Fibroblast of skin of right quadriceps (primary cell): Measurements from ENCODE around the gene ROBO1.
"Not testable (repeated sequence)": the region's sequence is repeated elsewhere in the genome, so short reads cannot be mapped to it uniquely, and the experiment has no call there.

Source experiments
- DNase-seq: peaks from one replicate; pipeline ENCODE4 v3.0.0-alpha.2; 2013

ROBO1 gene

DNA sequence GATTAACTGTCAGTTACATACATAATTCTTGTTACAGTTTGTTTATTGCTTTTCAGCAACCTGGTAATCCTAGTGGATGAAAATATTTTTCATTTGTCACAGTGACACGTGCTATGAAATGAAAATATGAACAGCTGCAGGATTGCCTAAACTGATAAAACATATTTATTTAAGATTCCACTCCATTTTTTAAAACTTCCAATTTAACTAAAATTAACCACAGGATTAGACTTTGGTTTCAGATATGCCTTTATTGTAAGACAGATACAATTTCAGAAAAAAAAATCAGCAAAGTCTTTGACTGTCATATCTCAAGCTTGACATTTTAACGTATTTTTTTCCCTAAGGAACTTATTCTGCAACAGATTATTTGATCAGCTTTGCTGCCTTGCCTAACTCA is 550.7 kb downstream of the ROBO1 start:
- DNase-seq, result no peak

DNA sequence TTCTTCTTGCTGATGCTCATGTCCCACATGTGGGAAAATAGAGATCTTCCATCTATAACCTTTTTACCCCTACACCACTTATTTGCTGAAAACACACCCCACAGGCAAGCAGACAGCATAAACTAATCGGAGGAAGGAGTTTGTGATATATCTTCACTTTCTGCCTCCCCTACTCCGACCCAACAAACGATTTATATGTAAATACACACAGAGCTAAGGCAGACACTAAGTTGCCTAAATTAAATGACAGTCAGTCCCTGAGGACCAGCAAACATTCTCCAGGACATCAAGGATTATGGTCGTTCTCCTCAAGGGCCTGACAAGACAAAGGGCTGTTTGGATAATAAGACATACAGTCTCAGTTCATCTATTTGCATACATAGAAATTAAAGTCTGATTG is 552.5 kb downstream of the ROBO1 start:
- DNase-seq, result no peak

DNA sequence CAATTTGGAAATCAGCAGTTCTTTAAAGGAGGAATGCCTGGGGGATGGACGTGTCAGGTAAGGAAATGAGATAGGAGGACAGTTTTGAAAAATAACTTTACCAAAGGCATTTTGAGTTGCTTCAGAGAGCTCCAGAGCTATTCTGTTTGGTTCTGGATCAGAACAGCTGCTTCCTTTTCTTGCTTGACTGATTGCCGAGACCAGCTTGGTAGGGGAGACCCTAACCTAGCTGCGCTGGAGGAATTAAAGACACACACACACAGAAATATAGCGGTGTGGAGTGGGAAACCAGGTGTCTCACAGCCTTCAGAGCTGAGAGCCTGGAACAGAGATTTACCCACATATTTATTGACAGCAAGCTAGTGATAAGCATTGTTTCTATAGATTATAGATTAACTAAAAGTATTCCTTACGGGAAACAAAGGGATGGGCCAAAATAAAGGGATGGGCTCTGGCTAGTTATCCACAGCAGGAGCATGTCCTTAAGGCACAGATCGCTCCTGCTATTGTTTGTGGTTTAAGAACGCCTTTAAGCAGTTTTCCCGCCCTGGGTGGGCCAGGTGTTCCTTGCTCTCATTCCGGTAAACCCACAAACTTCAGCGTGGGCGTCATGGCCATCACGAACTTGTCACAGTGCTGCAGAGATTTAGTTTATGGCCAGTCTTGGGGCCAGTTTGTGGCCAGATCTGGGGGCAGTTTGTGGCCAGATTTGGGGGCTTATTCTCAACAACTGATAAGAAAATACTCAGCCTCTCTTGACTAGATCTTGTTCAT is 556.0 kb downstream of the ROBO1 start:
- no peak for DNase-seq

DNA sequence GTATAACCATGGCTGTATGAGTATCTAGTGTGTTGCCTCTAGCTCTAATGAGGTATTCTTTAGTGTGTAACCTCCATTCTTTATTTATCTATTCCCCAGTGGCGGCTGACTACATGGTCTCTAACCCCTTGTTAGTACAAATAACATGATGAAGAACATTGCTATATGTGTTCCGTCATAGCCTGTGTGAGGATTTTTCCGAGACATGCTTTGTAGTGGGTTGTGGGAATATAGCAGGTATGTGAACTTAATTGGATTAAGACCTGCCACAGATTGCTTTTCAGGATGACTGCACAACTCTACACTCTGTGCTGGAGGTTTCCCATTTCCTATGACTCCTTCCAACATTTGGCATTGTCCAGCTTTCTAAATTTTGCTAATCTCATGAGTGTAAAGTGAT is 563.4 kb downstream of the ROBO1 start:
- DNase-seq, result peak; percentile 7

DNA sequence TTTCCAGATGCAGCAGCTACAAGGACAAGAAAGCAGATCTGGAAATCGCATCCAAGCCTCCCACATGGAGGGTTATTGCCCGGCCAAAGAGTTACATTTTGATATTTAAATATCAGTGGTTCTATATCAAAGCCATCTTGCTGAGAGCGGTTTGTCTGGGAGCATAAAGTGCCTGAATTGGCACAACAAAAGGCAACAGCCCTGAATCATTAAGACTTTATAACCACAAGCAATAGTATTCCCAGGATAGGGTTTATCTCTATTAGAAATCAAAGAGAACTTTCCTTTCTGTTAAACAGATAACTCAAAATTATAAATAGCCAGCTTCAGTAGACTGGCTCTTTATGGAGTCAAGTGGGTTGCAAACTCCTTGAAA is 564.7 kb downstream of the ROBO1 start:
- no peak for DNase-seq

DNA sequence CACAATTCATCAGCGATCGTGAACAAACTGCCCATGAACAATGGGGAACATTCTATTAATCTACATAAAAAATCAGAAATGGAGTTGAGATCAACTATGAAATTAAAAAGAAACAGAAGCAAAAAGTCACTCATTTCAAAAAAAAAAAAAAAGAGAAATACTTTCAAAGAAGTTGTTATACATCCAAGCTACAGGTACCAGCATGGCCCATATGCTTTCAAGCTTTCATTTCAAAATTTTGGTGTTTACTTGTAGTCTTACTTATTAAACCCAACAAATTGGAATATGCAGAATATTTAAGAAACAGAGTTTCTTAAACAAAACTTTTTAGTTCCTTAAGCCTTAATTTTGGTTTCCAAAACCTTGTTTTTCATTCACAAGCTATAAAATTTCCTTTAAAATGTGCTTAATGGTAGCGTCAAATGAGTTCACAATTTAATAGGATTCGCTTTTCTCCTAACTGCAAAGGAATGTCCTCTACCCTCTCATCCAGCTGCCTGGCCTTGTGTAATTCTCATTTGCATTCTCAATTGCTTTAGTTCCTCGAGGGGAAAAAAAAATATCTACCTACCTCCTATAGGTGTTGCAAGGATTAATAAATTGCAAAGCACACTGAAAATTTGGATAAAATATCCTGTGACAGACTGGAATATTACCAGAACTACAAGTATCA is 565.2 kb downstream of the ROBO1 start:
- no peak for DNase-seq

DNA sequence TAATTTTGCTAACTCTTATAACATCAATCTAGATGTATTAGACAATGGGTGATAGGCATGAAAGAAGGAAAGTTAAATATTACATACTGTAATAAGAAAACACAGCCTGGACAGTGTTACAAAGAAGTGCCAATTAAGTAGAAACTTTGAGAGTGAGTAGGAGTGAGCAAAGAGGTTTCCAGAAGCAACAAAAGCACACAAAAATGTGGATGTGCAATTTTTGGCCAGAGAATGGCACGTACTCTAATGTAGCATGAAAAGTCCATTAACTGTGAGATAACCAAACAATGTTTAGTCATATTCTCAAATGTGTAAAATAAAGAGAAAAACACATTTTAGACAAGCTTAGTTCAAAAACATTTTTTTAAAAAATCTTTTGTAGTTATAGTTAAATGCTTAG is 567.3 kb downstream of the ROBO1 start:
- no peak for DNase-seq

DNA sequence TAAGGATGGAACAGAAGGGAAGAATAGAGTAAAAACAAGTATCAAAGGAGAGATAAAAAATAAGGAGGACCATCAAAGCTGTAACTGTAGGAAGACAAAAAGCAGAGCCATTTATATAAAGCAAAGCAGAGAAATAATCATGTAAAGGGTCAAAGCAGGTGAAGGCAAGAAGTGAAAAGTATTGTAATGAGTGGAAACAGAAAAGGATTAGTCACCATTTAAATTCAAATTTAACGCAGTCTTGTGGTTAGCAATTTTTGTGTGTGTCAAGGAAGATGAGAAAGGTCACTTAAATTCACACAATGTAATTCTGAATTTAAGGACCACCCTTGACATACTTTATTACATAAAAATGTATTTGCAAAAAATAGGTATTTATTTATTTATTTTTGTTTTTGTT is 567.8 kb downstream of the ROBO1 start:
- DNase-seq, result no peak

DNA sequence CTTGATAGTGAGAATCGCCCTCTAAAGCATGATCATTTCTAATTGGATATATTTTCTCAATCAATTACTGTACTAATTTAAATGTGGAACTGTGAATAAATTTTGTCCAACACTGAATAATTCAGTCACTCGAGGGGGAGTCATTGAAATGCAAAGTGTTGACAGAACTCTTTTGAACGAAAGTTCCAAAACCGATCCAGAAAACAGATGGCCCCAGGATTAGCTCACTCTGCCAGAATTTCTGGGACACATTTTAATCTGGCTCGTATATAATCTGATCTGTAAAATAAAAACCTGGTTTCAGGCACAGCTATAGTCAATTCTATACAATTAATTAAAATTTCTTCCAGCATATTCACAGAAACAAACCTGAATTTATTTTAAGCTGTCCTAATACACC is 580.4 kb downstream of the ROBO1 start:
- DNase-seq, result no peak

DNA sequence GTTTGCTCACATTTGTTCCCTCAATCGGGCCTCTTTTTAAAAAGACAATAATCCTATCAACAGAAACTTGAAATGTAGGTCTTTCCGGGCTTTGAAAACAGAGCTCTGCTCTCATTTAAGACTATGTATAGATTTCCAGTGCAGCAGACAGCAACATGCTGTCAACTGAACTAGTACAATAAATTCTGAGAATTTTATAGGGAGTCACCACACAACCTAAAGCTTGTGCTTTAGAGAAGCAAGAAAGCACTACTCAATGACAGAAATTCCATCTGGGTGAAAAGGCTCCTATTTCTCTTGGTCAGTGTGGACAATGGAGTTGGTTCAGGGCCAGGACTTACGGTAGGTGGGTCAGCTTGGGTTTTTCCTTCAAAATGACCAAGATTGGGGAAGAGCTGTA is 583.5 kb downstream of the ROBO1 start:
- DNase-seq, result no peak

DNA sequence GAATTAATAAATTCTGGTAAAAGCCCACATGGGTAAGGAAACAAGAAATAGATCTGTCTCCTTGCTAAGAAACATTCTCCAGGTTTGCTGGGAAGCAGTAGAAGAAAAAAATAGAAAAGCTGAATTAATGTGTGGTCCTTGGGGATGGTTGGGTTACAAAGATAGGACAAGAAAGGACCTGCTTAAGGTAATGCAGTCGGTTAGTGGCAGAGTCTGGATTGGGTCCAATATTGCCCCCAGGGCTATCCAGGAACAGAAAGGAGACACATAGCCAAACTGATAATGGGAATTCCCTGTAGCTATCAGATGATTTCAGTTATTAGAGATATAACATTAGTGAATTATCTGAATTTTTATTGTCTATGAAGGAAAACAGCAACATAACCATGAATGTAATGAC is 584.3 kb downstream of the ROBO1 start:
- DNase-seq, result no peak

DNA sequence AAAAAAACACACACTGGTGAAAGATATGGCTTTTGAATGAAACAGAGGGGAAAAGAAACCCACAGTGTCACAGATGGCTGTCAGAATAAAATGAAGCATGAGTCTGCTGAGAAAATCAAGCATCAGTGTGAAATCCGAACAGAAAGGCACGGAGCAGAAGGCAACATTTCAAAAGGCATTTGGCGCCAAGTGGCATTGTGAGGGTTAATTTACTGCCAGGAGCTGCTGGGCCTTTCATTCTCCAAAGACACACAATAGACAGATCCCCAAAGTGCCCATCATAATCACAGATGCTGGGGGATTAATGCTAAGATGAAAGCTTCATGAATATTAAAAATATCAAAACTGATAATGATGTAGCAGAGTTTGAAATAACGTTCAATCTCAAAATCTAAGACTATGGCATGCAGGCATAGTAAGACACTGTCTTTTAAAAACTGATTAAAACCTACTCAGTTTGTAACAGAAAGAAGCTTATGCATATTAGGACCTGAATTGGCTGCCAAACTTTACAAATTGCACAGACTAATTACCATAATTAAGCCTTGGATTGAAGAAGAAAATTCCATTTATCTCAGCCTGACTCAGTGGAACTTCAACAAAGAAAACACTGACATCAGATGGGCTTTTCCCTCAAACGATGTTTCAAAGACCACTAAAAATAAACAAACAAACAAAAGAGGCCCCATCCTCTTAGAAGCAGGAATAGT is 589.2 kb downstream of the ROBO1 start:
- DNase-seq, result no peak

DNA sequence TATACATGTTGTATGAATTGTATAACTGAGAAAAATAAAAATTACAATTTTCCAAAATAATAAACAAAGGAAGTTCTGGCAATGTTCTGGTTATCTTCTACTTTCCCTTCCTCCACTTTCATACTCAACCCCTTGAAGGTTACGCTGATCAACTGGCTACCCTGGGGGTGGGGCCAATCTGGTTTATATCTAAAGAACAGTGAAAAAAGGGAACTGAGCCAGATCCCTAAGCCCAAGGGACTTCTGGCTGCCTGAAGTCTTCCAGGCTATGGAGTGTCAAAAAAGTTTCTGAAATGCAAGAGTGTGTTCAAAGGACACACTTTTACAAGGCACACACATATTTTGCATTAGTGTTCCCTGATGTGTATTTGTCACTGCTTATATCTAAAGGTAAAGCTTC is 591.9 kb downstream of the ROBO1 start:
- no peak for DNase-seq

DNA sequence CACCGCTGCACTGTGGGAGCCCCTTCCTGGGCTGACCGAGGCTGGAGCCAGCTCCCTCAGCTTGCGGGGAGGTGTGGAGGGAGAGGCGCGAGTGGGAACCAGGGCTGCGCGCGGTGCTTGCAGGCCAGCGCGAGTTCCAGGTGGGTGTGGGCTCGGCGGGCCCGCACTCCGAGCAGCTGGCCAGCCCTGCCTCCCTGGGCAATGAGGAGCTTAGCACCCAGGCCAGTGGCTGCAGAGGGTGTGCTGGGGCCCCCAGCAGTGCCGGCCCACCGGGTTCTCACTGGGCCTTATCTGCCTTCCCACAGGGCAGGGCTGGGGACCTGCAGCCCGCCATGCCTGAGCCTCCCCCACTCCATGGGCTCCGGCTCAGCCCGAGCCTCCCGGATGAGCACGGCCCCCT is 594.5 kb downstream of the ROBO1 start:
- DNase-seq, result not testable (repeated sequence)

DNA sequence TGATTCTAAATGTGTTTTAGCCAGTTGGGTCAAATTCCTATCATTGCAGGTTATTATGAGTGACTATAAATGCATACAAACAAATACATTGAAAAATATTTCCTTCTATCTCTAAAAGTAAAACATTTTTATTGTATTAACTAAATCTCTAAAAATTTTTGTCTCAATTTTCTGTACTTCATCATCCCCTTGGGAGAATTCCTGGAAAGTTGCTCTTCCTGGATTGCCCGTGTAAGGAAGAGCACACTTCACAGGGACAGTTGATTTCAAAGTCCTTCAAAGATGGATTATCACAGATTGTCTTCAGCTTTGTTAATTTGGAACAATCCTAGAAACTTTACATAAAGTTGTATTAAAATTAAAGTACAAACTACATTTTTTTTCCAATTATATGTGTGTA is 595.6 kb downstream of the ROBO1 start:
- DNase-seq, result peak; percentile 7

DNA sequence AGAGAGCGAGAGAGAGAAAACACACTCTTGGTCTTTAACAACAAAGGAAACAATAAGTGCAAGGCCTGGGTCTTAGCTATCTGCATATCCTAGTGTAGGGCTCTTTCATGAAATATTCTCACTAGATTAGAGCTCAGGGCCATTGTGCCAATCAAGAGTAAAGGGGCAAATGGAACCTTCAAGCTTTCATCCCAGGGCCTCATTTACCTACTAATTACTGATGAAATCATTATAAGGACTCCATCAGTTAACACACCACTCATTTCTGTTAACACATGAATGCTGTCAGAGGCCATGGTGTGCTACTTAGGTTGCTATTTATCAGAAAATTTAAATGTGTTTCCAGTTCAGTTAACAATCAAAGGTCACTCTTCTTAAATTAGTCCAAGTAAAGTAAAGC is 597.8 kb downstream of the ROBO1 start:
- no peak for DNase-seq

DNA sequence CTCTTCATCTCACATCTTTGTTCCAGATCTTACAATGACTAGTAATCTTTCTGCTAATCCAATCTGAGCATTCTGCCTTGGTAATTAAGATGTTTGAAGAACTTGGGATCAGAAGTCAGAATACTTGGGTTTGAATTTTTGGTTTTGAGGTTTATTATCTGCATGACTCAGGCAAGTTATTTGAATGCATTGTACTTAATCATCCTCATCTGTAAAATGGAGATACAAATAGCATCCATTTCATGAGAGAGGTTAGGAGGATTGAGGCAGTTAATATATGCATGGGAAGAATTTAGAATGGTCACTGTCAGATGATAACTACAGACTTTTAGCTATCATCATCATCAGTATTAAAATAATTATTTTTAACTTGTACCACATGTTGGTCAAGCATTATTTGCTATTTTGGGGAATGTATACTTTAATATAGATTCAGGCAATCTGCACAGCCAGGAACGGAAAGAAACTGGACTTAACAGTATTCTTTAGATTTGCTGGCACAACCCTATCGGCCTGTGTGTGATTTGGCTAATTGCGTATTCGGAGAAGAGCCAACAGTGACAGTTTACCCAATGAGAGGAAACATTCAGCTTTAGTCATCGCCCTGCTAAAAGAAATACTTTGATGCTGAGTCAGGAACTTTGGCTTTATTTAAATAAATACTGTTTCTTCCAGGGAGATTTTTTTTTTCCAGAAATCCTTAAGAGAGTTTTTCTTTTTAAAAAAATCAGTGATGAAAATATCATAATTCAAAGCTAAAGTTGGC is 600.0 kb downstream of the ROBO1 start:
- DNase-seq, result peak; percentile 95

DNA sequence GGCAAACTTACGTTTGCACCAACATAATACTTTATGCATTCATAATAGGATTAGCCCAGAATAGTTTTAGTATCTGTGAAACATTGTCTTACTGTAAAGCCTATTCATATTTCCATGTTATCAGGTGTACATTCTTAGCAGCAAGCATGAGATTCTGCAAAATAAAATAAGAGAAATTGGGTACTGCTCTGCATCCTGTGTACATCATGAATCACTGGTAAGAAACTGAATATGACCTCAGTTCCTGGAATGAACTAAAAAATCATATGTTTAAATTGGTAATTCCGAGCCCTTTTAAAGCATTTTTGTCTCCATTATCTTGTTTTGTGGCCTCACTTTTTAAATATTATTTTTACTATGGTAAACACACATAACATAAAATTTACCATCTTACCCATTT is 605.1 kb downstream of the ROBO1 start:
- DNase-seq, result no peak

DNA sequence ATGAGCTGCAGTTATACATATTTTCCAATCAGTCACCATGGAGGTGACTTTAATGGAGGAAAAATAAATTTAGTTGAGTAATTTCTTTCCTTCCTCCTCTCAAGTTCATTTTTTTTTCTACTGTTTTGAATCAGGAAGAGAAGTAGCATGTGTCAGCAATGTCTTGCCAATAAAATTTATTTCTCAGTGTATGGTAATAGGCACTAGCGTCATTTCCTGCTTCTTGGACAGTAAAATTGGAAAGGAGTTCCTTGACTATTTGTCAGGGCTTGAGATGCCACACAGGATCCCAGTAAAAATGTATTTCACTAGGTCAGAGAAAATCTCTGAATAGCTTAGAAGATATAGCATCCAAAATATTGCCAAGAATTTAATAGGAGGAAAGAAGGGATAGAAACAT is 605.9 kb downstream of the ROBO1 start:
- DNase-seq, result peak; percentile 31

DNA sequence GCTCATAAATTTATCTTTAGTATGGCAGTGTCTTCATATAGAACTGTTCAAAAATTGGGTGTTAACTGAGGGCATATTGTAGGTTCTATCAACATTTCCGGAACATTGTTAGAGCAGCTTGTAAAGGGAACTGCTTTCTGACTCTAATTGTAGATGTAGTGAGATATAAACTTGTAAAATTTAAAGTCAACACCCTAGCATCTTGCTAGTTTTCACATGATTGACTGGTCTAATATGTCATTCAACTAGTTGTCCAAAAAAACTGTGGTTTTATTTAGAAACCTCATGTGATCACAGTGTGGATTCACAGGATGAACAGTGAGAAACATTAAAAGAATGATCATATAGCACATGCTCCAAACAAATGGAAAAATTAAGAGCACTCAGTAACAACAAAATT is 607.4 kb downstream of the ROBO1 start:
- DNase-seq, result no peak

DNA sequence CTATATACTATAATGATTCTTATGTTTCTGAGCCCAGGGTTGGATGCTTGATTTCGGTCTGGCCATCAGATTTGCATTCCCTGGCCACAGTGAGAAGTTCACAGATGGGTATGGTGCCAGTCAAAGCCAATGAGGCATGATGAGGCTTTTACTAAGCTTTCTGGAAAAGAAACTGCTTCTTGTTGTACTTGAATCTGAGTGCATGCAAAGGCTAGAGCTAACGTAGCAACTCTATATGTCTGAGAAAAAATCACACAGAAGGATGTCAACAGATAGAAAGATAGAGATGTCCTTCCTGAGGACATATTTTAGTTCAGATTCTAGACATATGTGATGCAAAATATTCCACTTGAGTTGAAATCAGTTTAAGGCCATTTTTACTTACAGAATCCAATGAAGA is 608.1 kb downstream of the ROBO1 start:
- no peak for DNase-seq

DNA sequence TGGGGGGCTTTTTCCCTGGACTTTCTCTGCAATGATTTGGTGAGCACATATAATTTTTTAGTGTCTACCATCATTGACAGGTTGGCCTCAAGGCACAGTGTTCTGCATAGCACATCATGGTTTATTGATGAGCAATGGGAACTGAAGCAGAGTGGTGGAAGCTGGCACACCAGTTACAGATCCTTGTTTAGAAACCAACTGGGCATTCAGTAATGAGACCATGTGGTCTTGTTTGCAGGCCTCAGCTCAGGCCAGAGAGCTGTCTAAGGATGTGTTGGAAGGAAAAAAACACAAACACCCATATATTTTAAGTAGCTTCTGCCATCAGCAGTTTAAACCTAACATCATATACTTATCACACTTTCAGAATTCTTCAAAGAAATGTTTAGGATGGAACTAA is 610.6 kb downstream of the ROBO1 start:
- DNase-seq, result no peak

DNA sequence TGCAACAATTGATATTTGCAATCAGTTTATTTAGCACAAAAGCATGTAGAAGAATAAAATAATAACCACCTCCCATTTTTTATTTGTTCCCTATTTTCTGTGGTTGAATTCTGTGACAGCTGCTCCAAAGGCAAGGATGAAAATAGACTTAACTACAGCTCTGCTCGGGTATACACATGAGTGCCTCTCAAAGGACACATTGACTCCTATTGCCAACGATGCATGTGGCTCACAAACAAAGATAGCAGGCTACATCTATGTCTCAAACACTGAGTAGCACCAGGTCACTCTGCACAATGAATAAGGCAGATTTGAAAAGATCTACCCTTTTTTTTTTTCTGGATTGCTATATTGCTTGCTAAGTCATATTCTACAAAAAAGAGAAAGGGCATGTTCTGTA is 612.9 kb downstream of the ROBO1 start:
- DNase-seq, result no peak

DNA sequence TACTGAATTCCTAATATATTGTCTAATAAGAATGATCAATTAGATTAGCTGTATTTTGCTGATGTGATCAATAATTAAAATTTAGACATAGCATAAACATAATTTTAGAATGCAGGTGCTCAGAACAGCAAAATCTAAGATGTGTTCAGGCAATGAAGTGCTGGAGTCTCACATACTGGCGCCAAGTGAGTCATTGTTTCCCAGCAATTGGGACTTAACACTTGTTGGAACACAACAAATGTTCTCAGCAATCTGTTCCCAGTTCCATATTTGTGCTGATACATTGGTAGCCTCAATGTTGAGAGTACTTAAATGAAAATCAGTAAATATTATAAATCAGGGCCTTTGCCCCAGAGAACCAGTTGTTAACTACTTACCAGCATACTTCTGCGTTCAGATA is 619.0 kb downstream of the ROBO1 start:
- peak; percentile 4 for DNase-seq
